Smooth muscle cell (in vitro differentiated cells): ENCODE data around the gene KCNQ5. TPM values are rescaled to one million over a fixed set of nuclear protein-coding genes. Genes with fewer than 3 reads are reported as not detected.

Experiments
- DNase-seq: peaks from one replicate; lab custom pipeline; 2025; ENCODE audit not compliant: unreplicated experiment; lab: John Stamatoyannopoulos, UW
- H2AFZ ChIP-seq: fragments of 200-600 bp; sonication (generic); 2 replicates; pipeline ENCODE4 v1.6.0; 2016; ENCODE audit warnings: antibody characterized with exemption, low read depth, mild to moderate bottlenecking
- H3F3A ChIP-seq: fragments of 200-600 bp; sonication (generic); 2 replicates; pipeline ENCODE4 v1.6.0; 2017; ENCODE audit warnings: antibody characterized with exemption, low read depth
- H3K27ac ChIP-seq: fragments of 200-600 bp; sonication (generic); 2 replicates; pipeline ENCODE4 v1.5.1; 2016; ENCODE audit warnings: low read depth, mild to moderate bottlenecking
- H3K27me3 ChIP-seq: fragments of 200-600 bp; sonication (generic); 2 replicates; pipeline ENCODE4 v1.6.1; 2016; ENCODE audit warnings: low read depth, mild to moderate bottlenecking
- H3K36me3 ChIP-seq: fragments of 200-600 bp; sonication (generic); 2 replicates; pipeline ENCODE4 v1.5.1; 2016; ENCODE audit warnings: low read depth
- H3K4me1 ChIP-seq: fragments of 200-600 bp; sonication (generic); 2 replicates; pipeline ENCODE4 v1.5.1; 2016; ENCODE audit warnings: low read depth
- H3K4me2 ChIP-seq: fragments of 200-600 bp; sonication (generic); 2 replicates; pipeline ENCODE4 v1.6.0; 2016; ENCODE audit warnings: mild to moderate bottlenecking
- H3K4me3 ChIP-seq: fragments of 200-600 bp; sonication (generic); 2 replicates; pipeline ENCODE4 v1.5.1; 2016; ENCODE audit warnings: mild to moderate bottlenecking
- H3K79me2 ChIP-seq: fragments of 200-600 bp; sonication (generic); 2 replicates; pipeline ENCODE4 v1.6.0; 2016; ENCODE audit warnings: low read depth, mild to moderate bottlenecking
- H3K9ac ChIP-seq: fragments of 200-600 bp; sonication (generic); 2 replicates; pipeline ENCODE4 v1.6.0; 2016; ENCODE audit warnings: low read depth
- H3K9me3 ChIP-seq: fragments of 200-600 bp; sonication (generic); replicated peaks from 2 replicates; pipeline ENCODE4 v1.5.1; 2016; ENCODE audit warnings: low read depth
- H4K20me1 ChIP-seq: fragments of 200-600 bp; sonication (generic); 2 replicates; pipeline ENCODE4 v1.6.0; 2016; ENCODE audit warnings: low read depth
- WGBS: methylation state at CpG from one replicate; pipeline ENCODE4 v1.1.7; 2016; ENCODE audit warnings: low lambda C conversion rate; 5-methylcytosine and 5-hydroxymethylcytosine counted together
- polyA plus RNA-seq: library from polyadenylated mRNA; unstranded; fragments of >200 nt; fragmentation: Nextera tagmentation; extraction: Ambion mirVana; gene quantifications from 2 replicates; pipeline ENCODE4 v1.2.1, GENCODE V29; 2016
- total RNA-seq: library from RNA; depleted of rRNA; stranded (reverse); fragments of >200 nt; gene quantifications from 2 replicates; pipeline ENCODE4 v1.2.3, GENCODE V29; 2014
- TF ChIP-seq, protein P1 (sequence below): fragments of 200-600 bp; sonication (generic); IDR thresholded peaks from 2 replicates; pipeline ENCODE4 v1.5.1; 2017; ENCODE audit warnings: borderline replicate concordance, mild to moderate bottlenecking, antibody characterized with exemption; ENCODE audit not compliant: insufficient read depth, poor library complexity, severe bottlenecking

The KCNQ5 gene
- total and polyA plus RNA-seq, 2 experiments from 2014 or later: 1.2 to 2.0 TPM

DNA sequence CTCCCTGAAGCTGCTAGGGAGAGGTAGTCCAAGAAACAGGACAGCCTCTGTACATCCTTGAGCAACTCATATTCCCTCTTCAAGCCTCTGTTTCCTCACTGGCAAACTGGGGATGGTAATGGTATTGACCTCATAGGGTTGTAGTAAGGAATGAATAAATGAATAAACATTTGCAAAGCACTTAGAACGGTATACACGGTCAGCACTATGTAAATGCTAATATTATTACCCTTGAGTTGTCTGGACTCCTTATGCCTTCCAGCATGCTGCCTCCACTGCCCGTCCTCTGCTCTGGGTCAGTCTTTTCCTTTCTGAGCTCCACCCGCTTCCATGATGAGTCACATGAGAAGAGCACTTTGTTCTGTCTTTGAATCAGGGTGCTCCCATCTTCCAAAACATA is 552.8 kb downstream of the KCNQ5 start:
- Histone ChIP-seq H3K79me2 (no peaks in the 10 kb centered on the region), H3K36me3 (no peaks in the 10 kb centered on the region), H3K9ac (no peak overlapping the region), H3K9me3 (no peaks in the 10 kb centered on the region), H4K20me1 (no peaks in the 10 kb centered on the region), H3K4me3 (no peak overlapping the region), H3K27me3 (no peaks in the 10 kb centered on the region), H3K4me1 (no peaks in the 10 kb centered on the region), H3F3A (no peaks in the 10 kb centered on the region), H3K27ac (no peak overlapping the region), H2AFZ (no peak overlapping the region), H3K4me2 (no peak overlapping the region)
- no peak for DNase-seq
- TF ChIP-seq, protein P1, sequence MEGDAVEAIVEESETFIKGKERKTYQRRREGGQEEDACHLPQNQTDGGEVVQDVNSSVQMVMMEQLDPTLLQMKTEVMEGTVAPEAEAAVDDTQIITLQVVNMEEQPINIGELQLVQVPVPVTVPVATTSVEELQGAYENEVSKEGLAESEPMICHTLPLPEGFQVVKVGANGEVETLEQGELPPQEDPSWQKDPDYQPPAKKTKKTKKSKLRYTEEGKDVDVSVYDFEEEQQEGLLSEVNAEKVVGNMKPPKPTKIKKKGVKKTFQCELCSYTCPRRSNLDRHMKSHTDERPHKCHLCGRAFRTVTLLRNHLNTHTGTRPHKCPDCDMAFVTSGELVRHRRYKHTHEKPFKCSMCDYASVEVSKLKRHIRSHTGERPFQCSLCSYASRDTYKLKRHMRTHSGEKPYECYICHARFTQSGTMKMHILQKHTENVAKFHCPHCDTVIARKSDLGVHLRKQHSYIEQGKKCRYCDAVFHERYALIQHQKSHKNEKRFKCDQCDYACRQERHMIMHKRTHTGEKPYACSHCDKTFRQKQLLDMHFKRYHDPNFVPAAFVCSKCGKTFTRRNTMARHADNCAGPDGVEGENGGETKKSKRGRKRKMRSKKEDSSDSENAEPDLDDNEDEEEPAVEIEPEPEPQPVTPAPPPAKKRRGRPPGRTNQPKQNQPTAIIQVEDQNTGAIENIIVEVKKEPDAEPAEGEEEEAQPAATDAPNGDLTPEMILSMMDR: no peak
- WGBS: 94% methylated on average over 4 of the region's 4 CpGs

DNA sequence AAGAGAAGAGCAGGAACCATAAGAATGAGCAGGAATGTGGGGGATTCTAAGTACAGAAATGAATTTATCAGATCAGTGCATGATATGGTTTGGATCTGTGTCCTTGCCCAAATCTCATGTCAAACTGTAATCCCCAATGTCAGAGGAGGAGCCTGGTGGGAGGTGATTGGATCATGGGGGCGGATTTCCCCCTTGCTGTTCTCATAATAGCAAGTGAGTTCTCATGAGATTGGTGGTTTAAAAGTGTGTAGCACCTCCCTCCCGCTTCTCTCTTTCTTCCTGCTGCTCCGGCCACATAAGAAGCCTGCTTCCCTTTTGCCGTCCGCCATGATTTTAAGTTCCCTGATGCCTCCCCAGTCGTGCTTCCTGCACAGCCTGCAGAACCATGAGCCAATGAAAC is 554.2 kb downstream of the KCNQ5 start:
- no peaks in the 10 kb centered on the region for H3K4me1 ChIP-seq
- H4K20me1 ChIP-seq: no peaks in the 10 kb centered on the region
- no peak overlapping the region for H3K4me3 ChIP-seq
- H3K36me3 ChIP-seq: no peaks in the 10 kb centered on the region
- no peaks in the 10 kb centered on the region for H3F3A ChIP-seq
- WGBS: 90% methylated on average over 6 of the region's 6 CpGs
- no peak overlapping the region for H3K4me2 ChIP-seq
- H3K79me2 ChIP-seq: no peaks in the 10 kb centered on the region
- TF ChIP-seq, protein P1: no peak
- DNase-seq: no peak
- H3K9ac ChIP-seq: no peak overlapping the region
- no peak overlapping the region for H2AFZ ChIP-seq
- H3K27me3 ChIP-seq: no peaks in the 10 kb centered on the region
- no peak overlapping the region for H3K27ac ChIP-seq
- H3K9me3 ChIP-seq: no peaks in the 10 kb centered on the region

DNA sequence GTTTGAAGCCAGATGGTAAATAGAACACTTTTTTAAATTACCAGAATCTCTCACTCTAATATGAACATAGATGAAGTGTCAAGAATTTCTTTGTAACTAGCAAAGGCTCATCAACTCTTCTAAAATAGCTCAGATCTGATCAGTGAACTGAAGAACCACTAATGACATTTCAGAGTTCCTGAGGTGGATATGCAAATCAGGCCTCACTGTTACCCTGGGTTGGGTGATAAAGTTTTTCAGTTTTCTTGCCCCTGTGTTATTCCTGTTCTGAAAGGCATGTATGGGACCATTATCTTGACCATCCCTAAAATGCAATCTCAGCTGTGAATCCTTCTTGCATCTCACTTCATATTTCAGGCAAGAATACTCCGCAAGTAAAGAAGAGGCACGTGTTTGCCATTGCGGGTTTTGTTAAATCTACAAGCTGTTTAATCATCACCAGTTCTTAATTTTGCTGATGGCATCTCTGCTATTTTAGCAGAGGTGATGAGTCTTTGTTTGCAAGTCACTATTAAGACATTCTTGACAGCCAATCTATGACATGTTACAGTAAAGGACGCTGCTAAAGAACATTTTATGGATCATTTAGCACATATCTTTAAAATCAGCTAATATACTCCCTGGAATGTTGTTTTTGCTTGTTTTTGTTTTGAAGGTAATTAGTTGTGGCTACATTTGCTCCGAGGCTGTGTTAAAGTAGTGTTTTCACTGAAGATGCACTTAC is 555.5 kb downstream of the KCNQ5 start:
- Histone ChIP-seq H2AFZ (no peak overlapping the region), H3K36me3 (no peaks in the 10 kb centered on the region), H3K9me3 (no peaks in the 10 kb centered on the region), H3K27me3 (no peaks in the 10 kb centered on the region), H3K9ac (no peak overlapping the region), H3K4me1 (no peaks in the 10 kb centered on the region), H3K4me2 (no peak overlapping the region), H3K4me3 (no peak overlapping the region), H3K79me2 (no peaks in the 10 kb centered on the region), H4K20me1 (no peaks in the 10 kb centered on the region), H3F3A (no peaks in the 10 kb centered on the region), H3K27ac (no peak overlapping the region)
- 72% methylated on average over 5 of the region's 5 CpGs for WGBS
- DNase-seq: no peak
- TF ChIP-seq, protein P1: no peak
